ENCODE measurements around the gene PLXNB1. TPM values are rescaled to one million over a fixed set of nuclear protein-coding genes. Genes with fewer than 3 reads are reported as not detected.

PLXNB1 gene
- total RNA-seq, 1 donor = 35.0 TPM

DNA sequence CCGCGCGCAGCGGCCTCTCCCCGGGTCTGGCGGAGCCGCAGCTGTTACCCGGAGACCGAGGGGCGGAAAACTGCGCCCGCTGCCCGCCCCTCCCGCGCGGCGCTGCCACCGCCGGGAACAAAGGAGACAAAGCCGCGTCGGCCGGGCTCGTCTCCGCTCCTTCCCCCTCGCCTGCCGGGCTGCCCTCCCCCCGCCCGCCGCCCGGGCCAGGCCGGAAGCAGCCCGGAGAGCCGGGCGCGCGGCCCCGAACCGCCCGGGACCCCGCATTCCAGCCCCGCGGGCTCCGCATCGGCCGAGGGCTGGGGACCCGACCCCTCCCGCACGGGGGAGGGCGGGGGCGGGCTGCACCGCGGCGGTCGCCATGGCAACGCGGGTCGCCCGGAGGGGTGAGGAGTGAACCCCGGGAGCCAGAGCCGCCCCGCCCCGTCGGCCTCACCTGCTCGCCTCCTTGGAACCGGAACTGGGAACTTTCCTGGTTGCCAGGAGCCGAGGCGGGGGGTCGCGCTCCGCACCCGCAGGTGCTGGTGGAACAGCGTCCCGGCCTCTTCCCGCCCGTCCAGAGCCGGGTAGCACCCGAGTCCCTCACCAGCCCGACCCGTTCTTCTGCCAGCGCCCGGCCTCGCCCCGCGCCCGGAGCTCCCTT, 448 bp downstream of the PLXNB1 start:
- H3K4me3 ChIP-seq (ENCODE audit: low read depth, low read length) = peak overlapping the region; percentile 70
- TF ChIP-seq, protein P1, sequence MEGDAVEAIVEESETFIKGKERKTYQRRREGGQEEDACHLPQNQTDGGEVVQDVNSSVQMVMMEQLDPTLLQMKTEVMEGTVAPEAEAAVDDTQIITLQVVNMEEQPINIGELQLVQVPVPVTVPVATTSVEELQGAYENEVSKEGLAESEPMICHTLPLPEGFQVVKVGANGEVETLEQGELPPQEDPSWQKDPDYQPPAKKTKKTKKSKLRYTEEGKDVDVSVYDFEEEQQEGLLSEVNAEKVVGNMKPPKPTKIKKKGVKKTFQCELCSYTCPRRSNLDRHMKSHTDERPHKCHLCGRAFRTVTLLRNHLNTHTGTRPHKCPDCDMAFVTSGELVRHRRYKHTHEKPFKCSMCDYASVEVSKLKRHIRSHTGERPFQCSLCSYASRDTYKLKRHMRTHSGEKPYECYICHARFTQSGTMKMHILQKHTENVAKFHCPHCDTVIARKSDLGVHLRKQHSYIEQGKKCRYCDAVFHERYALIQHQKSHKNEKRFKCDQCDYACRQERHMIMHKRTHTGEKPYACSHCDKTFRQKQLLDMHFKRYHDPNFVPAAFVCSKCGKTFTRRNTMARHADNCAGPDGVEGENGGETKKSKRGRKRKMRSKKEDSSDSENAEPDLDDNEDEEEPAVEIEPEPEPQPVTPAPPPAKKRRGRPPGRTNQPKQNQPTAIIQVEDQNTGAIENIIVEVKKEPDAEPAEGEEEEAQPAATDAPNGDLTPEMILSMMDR (IDR thresholded peaks at IDR 0.05; ENCODE audit: insufficient read depth, low read depth, low read length) = no peak
- DNase-seq (ENCODE audit: low read depth) = peak; percentile 19

DNA sequence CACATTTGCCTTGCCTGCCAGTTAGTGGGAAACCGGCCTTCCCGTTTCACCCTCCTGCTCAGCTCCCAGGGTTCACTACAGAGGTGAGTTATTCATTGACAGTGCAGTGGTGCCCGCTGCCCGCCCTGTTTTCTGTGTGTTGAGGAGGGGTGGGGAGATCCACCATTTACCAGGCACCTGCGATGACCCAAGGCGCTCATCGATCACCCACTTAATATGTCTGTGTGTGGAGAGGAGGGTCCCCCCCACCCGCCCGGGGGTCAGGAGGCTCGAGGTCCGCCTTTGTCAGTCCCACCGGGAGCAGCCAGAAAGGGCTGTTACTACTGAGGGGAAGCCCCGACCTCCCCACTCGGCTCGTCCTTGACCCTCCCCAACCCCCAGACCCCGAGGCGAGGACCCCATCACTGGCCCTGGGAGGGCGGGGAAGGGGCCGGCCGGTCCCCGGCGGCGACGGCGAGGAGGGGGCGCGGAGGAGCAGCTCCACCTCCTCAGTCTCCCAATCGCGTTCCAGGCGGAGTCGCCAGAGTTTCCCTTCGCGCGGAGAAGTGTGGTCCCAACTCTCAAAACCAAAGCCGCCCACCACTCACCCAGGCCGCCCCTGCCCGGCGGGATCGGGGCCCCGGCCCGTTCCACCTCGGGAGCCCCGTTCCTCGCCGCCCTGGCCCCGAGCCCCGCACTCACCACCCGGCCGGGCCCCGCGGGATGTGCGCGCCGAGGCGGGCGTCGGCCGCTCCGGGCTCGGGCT, 1.1 kb downstream of the PLXNB1 start:
- peak; percentile 33 for DNase-seq (ENCODE audit: low read depth)
- H3K4me3 ChIP-seq (ENCODE audit: low read depth, low read length) = peak overlapping the region; percentile 70
- TF ChIP-seq, protein P1 (IDR thresholded peaks at IDR 0.05; ENCODE audit: insufficient read depth, low read depth, low read length) = no peak

DNA sequence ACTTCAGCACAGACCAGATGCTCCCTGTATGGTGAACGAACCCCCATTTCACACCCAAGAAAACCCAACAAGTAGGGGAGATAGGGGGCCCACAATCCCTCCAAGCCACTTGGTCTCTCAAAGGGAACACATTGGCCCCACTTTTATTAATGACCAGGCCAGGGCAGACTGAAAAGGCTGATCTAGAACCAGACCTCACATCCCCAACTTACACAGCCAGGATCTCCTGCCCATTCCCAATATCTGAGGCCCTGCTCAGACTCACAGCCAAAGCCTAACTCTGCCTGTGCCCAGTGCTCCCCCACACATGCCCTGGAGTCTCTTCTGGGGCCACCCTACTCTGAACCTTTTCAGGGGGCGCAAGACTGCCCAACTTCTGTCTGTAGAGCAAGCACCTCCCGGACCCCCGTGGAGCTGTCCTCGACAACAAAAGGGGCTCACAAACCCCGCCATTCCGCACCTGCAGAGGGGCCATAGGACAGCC, 1.8 kb downstream of the PLXNB1 start:
- TF ChIP-seq, protein P1 (IDR thresholded peaks at IDR 0.05; ENCODE audit: insufficient read depth, low read depth, low read length) = no peak
- DNase-seq (ENCODE audit: low read depth) = no peak
- H3K4me3 ChIP-seq (ENCODE audit: low read depth, low read length) = peak overlapping the region; percentile 70

DNA sequence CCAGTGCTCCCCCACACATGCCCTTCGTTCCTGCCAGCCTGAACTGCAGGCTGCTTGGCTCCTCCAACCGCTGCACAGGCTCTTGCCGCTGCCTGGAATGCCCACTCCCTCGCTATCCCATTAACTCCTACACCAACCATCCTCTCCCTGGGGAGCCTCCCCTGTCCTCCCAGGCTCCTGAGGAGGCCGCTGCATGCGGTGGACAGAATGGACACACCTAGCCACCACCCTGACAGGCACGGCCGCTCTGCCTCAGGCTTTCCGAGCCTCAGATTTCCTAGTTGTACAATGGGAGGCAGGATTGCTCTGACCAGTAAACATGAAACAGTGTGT, 2.3 kb downstream of the PLXNB1 start:
- H3K4me3 ChIP-seq (ENCODE audit: low read depth, low read length) = no peak overlapping the region
- TF ChIP-seq, protein P1 (IDR thresholded peaks at IDR 0.05; ENCODE audit: insufficient read depth, low read depth, low read length) = no peak
- DNase-seq (ENCODE audit: low read depth) = no peak

DNA sequence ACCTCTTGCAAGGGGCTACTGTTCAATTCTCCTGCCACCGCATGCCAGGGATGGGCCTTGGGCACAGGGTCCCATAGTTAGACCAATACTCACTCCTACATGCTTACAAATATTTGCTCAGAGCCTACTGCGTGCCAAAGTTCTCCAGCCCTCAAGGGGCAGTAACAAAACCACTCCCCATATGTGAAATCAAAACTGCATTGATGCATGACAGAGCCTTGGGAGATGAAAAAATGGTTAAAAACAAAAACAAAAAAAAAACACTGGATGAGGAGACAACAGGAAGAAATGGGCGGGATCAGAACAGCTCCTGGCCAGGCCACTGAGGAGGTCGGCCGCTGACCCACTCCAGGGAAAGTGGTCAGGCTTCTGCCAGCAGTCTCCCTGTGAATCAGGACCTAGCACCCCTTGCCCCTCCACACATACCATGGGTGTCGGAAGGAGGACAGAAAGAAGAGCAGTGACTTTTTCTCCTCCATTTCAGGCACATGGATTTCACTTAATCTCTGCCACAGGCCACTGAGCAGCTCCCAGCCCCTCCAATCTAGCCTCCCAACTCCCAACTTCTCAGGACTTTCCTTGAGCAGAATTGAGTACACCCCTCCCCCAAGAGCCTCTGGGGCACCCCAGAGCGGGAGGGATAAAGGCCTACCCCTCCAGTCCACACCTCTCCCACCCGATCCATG, 2.8 kb downstream of the PLXNB1 start:
- DNase-seq (ENCODE audit: low read depth) = peak; percentile 15
- TF ChIP-seq, protein P1 (IDR thresholded peaks at IDR 0.05; ENCODE audit: insufficient read depth, low read depth, low read length) = no peak
- no peak overlapping the region for H3K4me3 ChIP-seq (ENCODE audit: low read depth, low read length)

DNA sequence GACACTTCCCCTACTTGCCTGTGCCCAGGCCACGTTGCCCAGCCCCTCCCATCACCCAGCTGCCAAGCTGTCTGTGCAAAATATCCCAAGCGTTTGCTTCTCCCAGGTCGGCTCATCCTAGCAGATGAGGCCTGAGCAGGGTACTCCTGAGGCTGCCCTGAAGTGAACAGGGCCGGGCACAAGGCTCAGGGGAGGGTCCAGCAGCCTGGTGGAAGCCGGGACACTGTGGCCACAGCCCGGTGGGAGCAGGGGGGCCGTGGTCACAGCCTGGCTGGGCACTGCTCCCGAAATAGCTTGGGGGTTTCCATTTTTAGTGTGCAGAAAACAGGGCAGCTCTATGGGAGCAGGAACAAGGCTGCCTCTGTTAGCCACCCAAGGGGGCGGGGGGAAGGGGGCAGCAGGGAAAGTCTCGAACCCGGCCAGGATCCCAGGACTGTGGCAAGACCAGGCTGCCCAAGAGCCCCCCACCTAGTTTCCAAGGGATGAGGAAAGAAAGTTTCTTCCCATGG, 3.4 kb downstream of the PLXNB1 start:
- H3K4me3 ChIP-seq (ENCODE audit: low read depth, low read length) = no peak overlapping the region
- TF ChIP-seq, protein P1 (IDR thresholded peaks at IDR 0.05; ENCODE audit: insufficient read depth, low read depth, low read length) = no peak
- no peak for DNase-seq (ENCODE audit: low read depth)
